ENCODE results near the gene MAP3K5.
"Not testable (repeated sequence)": the region's sequence is repeated elsewhere in the genome, so short reads cannot be mapped to it uniquely, and the experiment has no call there.

Gene MAP3K5

DNA sequence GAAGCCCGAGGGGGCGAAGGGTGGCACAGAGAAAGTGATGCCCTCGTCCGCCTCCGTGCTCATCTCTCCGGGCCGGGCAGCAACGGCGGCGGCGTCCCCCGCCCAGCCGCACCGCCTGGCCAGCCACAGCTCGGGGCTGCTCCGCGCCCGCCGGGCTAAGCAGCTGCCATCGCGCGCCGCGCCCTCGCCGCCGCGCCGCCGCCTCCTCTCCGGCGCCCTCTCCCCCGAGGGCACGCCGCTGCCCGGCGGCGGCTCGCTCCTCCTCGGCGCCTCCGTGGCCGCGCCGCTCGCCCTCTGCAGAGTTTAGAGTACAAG, 225 bp downstream of the MAP3K5 start:
- no peak for DNase-seq

DNA sequence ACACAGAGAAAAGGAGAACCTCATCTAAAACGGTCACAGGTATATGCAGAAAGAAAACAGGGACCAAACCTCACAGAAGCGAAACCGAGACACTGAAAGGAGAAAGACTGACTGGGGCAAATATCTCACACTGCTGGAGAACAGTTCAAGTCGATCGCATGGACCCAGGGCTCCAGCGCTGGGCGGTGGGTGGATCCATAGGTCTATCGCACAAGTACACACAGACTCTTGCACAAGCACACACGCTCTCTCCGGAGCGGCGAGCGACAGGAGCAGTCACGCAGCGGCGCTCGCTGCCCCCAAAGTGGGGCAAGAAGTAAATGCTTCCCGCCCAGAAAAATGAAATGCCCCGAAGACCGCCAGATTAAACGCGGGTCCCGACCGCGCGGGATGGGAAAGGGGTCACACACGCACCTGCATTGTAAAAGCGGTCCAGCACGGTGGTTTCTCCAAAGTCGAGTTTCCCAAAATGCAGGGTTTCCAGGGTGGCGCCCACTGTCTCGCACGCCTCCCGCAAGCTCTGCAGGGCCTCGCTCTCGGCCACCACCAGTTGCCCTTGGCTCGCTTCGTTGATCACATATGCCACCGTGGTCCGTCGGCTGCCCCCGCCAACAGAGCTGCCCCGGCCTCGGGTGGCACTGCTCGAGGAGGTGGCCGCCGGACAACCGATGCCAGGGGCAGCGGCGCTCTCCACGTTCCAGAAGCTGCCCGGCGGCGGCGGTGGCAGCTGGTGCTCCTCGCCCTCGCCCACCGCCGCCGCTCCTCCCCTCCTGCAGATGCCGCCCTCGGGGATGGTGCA, 782 bp downstream of the MAP3K5 start:
- peak; percentile 63 for DNase-seq

DNA sequence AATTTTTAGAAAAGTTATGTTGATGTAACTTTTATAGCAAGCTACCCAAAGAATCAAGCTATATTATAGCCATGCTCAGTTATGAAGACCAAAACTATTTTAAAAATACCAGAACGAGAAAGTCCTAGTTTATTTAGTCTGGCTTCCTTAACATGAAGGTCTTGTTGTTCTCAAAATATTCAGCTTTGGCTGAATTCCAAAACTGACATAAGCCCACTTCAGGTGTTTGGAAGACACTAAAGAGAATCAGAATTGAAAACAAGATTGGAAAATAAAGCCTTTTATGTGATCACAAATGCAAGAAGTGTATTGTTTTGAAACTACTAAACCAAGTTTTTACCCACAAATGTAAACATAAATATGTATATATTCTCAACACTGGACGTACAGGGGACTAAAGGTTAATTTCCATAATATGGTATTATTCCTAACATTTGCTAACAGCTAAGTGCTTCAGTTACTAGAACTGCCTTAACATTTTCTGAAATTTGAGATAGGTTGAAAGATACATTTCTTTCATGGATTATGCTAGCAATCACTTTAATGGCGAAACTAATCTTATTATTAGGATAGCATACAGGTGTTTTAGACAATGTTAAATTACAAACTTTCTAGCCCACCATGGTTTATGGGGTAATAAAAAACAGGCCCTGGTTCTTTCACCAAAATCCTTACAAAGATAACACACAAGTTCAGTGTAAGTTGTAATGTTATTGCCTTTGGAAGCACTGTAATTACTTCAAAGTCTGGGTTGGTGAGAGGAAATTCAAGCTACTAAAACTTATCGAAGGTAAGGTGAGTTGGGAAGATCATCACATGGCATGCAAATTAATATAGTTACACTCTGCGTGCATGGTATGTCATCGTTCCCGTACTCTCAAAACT, 1.6 kb downstream of the MAP3K5 start:
- DNase-seq = no peak

DNA sequence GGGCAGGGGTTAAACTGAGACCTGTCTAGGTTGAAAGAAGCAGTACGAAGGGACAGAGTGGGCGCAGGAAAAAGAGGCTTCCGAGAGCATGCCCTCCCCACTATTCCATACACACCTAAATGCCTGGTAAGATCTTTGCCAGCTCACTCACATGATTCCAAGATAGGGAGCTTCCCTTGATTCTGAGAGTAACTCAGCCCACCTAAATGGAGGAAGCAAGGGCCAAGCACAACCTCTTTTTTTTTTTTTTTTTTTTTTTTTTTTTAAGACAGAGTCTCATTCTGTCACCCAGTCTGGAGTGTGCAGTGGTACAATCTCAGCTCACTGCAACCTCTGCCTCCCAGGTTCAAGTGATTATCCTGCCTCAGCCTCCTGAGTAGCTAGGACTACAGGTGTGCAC, 2.8 kb downstream of the MAP3K5 start:
- DNase-seq = not testable (repeated sequence)

DNA sequence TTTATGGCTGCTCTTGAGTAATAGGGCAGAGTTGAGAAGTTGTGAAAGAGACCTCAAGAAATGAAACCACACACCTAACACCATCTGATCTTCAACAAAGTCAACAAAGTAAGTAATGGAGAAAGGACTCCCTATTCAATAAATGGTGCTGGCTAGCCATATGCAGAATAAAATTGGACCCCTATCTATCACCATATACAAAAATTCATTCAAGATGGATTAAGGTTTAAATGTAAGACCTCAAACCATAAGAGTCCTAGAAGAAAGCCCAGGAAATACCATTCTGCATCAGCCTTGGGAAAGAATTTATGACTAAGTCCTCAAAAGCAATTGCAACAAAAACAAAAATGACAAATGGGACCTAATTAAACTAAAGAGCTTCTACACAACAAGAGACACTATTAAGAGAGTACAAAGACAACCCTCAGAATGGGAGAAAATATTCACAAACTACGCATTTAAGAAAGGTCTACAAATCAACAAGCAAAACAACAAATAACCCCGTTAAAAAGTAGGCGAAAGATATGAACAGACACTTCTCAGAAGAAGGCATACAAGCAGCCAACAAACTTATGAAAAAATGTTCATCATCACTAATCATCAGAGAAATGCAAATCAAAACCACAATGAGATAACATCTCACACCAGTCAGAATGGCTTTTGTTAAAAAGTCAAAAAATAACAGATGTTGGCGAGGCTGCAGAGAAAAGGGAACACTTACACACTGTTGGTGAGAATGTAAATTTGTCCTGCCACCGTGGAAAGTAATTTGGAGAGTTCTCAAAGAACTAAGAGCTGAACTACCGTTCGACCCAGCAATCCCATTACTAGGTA, 4.0 kb downstream of the MAP3K5 start:
- peak; percentile 58 for DNase-seq

DNA sequence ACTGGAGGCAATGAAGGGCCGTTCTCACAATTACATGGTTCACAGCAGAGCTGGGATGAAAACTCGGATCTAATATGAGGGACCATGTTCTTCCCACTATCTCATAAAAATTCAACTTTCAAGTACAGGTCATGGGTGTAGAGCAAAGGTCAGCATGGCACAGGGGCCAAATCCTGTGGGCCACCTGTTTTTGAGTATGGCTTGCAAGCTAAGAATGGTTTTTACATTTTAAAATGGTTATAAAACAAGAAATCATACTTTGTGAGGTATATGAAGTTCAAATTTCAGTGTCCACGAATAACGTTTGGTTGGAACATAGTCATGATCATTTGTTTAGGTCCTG, 4.6 kb downstream of the MAP3K5 start:
- no peak for DNase-seq

DNA sequence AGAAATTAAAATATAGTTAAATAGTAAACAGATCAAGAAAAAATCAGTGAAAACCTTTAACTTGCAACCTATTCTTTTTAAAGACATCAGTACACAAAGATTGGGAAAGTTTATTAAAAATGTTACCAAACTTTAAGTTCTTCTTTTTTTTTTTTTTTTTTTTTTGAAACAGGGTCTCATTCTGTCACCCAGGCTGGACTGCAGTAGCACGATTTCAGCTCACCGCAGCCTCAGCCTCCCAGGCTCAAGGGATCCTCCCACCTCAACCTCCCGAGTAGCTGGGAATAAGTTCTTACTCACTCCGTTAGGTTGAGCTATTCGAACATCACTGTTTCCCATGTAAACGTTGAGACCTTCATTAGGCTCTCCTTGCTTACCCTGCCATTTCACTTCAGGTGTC, 5.6 kb downstream of the MAP3K5 start:
- DNase-seq = no peak

DNA sequence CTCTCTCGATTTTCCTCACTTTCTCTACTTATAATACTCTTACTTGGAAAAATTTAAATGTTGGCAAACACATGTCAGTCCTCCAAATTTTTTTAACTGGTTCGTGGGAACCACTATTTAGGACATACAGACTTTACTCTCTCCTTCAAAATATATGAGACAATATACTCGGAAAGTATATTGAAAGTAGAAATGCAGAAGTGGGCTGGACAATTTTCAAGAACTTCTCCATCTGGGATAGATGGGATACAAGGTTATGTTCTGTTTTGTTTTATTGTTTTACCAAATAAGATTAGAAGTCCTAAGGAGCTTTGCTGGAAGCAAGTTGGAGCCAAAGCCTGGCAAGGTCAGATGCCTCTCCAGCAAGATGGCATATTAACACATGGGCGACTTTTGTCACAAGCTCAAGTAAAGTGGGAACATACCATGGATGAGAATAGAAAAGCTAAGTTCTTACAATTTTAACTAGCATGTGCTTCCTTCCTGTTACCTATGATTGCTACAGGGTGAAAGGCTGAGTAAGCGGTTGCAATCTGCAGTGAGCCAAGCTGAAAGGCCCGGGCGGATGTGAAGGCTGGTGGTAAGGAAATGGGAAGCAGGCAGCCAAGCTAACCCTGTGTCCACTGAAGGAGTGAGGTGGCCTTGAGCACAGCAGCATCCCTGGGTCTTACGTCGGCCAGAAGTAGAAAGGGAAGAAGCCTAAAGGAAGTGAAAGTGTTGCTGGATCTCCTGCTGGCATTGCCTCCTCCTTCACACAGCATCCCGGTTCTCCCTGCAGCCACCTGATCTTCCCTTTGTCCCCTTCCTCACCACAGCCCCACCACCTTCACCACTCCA, 7.1 kb downstream of the MAP3K5 start:
- peak; percentile 68 for DNase-seq

DNA sequence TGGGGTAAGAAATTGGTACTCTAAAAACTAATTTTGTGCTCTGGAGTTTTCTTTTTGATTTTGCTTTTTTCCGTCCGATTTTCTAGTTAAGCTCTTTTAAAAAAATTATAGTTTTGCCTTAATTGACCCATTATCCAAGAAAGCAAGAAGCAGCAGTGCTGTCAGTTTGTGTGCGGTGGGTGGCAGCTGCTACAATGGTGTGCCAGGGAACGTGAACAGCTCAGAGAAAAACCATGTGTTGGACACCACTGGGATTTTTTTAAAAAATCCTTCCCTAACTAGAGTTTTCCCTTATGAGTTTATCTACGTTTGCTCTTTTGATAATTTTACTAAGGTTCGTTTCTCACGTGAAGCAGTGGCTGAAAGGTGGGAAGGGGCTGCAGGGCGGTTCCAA, 8.0 kb downstream of the MAP3K5 start:
- DNase-seq = no peak

DNA sequence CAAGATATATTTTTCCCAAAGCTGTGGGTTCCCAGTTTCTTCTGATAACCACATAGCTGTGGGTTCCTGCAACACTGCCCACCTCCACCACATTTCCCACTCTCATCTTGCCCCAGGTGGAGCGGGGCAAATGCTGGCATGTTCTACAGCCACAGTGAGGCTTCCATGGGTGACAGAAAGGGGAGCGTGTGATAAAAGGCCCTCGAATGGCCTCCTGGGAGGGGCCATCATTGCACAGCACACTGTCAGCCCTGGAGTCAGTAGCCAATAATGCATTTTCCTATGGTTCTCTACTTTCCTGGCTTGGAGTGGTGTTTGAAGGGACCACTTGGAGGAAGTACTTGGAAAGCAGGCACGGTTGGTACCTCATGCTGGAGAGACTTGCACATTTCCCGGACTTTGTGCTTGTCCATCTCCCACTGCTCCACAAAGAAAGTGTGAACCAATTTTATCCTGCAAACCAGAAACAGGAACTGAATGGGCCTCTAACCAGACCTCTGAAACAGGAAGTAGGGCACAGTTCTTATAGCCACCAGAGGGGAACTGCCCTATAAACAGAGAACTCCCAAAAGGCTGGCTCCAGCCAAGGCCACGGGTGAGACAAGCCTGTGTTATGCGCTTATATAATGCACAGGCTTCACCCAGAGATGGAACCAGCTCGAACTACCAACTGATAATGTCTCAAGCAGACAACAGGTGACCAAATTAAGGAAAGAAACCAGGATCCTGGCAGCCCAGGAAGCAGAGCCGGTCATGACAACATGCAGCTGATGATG, 8.6 kb downstream of the MAP3K5 start:
- DNase-seq = peak; percentile 48

DNA sequence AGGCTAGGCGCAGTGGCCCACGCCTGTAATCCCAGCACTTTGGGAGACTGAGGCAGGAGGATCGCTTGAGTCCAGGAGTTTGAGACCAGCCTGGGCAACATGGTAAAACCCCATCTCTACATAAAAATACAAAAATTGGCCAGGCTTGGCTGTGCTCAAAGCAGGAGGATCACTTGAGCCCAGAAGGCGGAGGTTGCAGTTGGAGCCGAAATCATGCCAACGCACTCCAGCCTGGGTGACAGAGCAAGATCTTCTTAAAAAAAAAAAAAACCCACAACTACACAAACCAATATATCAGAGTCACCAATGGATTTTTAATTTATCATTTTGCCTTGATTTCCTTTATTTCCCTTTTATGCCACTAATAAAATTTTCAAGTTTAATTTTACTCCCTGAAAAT, 9.3 kb downstream of the MAP3K5 start:
- no peak for DNase-seq

DNA sequence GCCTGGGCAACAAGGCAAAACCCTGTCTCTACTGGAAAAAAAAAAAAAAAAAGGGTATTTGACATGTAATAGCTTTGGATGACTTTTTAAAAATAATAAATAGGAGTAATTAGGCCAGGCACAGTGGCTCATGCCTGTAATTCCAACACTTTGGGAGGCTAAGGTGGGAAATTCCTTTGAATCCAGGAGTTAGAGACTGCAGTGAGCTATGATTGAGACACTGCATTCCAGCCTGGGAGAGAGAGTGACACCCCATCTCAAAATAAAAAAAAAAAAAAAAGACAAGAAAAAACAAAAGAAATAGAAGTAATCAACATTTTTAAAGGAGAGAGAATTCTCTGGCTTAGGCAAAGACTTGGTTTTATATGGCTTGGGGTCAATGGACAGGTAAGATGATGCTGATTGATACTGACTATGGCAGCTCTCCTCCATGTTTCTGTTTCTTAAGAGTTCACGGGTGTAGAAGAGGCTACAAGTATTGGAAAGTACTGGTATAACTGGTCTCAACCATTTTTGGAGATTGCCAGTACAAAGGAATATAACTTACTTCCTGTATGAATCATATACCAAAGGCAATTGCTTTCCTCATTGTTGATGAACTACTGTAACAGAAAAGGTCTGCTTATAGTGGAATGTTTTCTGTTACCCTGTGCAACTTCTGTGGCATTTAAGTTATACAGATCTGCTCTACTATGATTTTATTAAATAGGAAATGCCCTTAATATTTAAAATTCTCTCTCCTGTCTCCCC, 10.1 kb downstream of the MAP3K5 start:
- DNase-seq = peak; percentile 44

DNA sequence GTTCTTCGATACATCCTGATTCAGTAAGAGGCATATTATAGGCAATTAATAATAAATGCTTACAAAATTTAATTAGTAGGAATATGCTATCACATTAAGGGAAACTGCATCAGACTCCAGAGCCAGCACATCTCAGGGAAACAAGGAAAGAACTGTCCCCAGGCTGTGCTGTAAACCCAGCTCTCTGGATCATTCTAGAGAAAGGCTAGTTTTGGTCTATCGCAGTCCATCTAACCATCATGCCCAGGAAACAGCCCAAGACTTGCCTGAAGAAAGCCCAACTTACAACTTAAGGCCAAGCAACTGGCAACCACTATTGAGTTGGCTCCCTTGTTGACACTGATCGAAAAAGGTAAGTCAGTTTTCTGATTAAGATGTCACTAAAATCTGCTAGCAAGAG, 11.3 kb downstream of the MAP3K5 start:
- DNase-seq = no peak

DNA sequence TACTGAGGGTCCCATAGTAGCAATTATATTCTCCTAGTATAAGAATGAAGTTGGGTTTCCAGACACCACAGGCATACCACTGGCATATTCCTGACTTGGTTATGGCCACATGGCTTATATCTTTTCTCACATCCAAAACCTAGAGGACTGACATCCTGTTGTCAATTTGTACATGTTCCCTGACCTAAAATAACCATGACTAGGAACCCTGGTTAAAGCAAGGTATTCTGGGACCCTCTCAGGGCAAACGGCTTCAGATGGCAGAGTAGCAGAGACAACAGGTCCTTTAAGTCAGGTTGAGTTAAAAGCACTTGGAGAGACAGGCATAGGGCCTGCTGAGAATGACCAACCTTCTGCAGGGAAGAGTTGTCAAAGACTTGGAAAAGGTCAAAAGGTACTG, 12.6 kb downstream of the MAP3K5 start:
- DNase-seq = no peak

DNA sequence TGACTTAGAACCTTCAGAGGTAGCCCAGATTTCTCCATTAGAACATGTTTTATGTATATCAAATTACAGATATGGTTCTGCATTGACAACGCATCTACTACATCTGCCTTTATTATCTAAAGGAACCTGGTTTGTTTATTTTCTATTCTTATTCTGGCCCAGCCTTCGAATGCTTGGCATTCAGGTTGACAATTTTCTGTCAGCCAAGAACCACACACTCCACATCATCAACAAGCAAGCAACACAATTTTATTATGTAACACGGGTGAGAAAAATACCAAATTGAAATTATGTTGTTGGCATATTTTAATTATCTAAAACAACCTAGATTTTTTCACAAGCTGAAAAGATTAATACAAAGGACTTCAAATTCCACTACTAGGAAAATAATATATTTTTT, 14.6 kb downstream of the MAP3K5 start:
- no peak for DNase-seq

DNA sequence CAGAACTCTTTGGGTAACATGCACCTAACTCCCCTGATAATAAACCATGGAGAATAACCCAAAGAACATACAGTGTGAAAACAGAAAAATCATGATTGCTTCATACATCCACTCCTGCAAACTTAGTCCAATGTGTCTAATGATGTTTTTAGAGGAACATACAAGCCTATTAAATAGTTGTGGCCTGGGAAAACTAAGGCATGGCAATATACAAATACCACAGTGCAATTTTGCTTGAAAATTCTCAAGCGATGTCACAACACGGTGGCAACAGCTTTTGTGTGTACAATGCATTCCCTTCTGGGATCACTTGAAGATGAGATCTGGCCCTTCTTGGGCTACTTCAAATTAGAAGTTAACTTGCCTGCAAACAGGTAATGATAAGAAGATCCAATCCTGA, 16.7 kb downstream of the MAP3K5 start:
- no peak for DNase-seq

DNA sequence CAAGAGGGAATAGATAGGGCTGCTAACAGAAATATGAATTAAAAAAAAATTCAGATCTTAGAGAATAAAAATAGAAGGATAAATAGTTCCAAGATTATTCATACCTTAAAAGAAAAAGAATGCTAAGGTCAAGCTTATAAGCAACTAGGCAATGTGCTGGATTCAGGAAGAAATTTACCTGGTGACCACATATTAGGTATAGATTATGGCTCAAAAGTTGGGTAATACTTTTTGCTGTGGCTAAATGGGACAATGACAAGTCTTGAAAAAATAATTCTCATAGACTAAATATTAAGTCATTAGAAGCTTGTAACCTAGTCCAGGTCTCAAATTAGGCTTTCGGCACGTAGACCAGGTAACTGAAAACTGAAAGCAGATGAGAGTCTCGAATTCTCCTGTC, 17.2 kb downstream of the MAP3K5 start:
- no peak for DNase-seq

DNA sequence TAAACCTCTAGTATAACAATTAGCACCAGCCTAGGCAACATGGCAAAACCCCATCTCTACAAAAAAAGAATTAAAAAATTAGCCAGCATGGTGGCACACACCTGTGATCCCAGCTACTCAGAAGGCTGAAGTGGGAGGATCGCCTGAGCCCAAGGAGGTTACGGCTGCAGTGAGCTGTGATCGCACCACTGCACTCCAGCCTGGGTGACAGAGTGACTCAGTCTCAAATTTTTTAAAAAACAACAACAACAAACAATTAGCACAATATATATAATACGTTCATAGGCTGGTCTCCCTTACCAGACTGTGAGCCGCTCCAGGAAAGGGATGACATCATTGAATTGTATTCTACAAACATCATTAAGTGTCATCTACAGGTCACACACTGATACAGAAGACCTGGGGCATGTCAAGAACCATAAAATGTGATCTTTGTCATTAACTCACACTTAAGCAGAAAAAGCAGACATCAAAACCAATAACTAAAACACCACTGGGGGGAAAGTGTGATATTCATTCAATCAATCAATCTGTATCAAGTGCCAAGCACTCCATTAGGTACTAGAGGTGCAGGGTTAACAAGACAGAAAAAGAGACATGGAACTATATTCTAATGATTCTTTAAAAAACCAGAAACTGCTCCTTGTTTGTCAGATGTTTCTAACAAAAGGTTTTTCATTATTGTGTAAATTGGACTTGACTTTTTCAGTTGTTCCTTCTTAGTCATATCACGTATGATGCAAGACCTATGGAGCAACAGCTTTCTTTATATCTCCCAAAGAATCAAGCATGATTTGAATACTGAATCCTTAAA, 17.8 kb downstream of the MAP3K5 start:
- DNase-seq = no peak

DNA sequence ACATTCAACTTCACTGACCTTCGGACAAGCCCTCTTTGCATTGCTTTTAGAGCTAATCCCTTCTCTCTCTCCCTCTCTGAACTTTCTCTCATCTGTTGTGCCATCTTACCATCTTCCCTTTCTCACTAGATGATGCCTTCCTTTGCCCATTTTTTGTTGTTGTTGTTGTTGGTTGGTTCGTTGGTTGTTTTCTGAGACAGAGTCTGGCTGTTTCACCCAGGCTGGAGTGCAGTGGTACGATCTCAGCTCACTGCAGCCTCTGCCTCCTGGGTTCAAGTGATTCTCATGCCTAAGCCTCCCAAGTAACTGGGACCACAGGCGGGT, 18.8 kb downstream of the MAP3K5 start:
- DNase-seq = no peak

Data from activated CD4-positive, alpha-beta T cell treated with anti-CD3 and anti-CD28 coated beads, Interleukin-2, Interleukin-6, amounts not matched to agents 100 ng/mL and 50 ng/mL, durations not matched to agents 16 hours and 8 hours (primary cell).